PFSK-1 (cell line): ENCODE measurements around the gene ATF7.
A peak's percentile ranks its signal among the peaks of the same experiment; 100 is the strongest.

ENCODE experiments used
- POLR2AphosphoS5 ChIP-seq: IDR thresholded peaks from 2 replicates; pipeline ENCODE4 v1.6.1; 2012; ENCODE audit warnings: low read depth, mild to moderate bottlenecking, control low read depth, low read length, moderate library complexity
- TAF1 ChIP-seq: IDR thresholded peaks from 2 replicates; pipeline ENCODE4 v1.6.1; 2012; ENCODE audit warnings: low read length, control low read depth, borderline replicate concordance; ENCODE audit not compliant: insufficient read depth

DNA sequence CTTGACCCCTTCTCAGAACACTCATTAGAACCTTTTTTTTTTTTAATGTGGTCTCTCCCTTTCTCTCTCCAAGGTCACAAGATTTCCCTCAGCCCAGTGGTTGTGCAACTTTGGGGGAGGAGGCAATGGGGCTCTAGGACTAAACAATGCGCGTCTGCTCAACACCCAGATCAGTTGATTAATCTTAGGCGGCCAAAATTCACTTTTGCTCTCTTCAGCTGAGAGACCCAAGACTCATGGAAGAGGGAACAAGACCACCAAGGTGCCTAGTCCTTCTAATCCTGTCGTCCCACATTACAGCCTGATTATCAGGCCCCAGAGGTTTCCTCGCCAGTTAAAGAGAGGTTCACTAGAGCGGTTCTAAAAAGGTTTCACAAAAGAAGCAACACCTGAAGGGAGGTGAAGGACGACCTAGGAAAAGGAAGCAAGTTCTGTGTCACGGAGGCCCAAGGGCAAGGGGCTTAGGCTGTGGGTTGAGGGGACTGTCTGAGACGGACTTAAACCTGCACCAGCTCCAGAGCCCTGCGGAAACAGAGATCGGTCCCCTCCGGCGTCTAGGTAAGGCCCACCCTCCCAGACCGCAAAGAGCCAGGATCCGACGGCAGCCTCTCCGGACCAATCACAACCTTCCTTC, 125.9 kb downstream of the ATF7 start:
- TF ChIP-seq POLR2AphosphoS5 (peak; percentile 76; the same call in 1 of the 2 replicates), TAF1 (no peak)
